ENCODE measurements around the gene ZBTB20. TPM values are rescaled to one million over a fixed set of nuclear protein-coding genes. Genes with fewer than 3 reads are reported as not detected.

The ZBTB20 gene
- total and polyA plus RNA-seq, 2 donors (not counting 1 experiment from before 2014, with no cell fraction given), result 4.0 to 123 TPM

DNA sequence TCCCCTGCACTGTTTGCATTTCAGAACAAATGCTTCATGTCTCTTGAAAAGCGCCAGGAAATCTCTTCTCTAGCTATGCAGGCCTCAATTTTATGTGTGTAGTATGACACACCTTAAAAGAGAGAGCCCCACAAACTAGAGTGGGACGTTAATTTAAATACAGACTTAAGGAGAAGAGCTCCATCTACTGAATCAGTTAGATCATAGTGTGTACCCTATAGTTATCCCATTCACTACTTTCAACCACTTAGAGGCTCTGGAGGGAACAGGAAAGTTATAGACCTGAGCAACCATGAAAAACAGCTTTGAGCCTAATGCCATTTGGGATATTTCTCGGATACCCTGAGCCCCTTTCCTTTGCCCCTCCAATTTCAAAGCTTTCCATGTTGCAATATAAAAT is 699.5 kb downstream of the ZBTB20 start:
- ChIA-PET POLR2A (no interaction called here), CTCF (interaction anchor here (0.9 to 17.8 kb wide), 16 partner anchors 10 to 296 kb away, joined by 3 to 203 read pairs (median 6); no protein-coding TSS in a partner anchor)
- no peaks in the 10 kb centered on the region for H3K36me3 ChIP-seq (replicated peaks in 1 of 2; ENCODE audit: control extremely low read depth in 1 of 2, control insufficient read depth in 1 of 2, extremely low read depth in 1 of 2, insufficient read depth in 2 of 2, low read length in 1 of 2)
- H2AFZ ChIP-seq (ENCODE audit: insufficient read depth, low read depth, low read length, poor library complexity, severe bottlenecking), result no peak overlapping the region
- peaks cover 54% of the 10 kb centered on the region for H3K79me2 ChIP-seq (ENCODE audit: control insufficient read depth, insufficient read depth, low read length)
- H3K4me2 ChIP-seq (replicated peaks; ENCODE audit: low read depth, low read length, poor library complexity, severe bottlenecking), result peak overlapping the region; percentile 15
- H3K27ac Mint-ChIP-seq, result peak overlapping the region; percentile 64
- no CpG with 5 or more reads among the region's 3 CpGs for WGBS (ENCODE audit: insufficient coverage)
- DNase-seq (peak; percentile 27), ATAC-seq (ENCODE audit: low read depth) (peak; percentile 10)
- H3K9ac ChIP-seq (ENCODE audit: low read length), result no peak overlapping the region
- TF ChIP-seq, protein P1, sequence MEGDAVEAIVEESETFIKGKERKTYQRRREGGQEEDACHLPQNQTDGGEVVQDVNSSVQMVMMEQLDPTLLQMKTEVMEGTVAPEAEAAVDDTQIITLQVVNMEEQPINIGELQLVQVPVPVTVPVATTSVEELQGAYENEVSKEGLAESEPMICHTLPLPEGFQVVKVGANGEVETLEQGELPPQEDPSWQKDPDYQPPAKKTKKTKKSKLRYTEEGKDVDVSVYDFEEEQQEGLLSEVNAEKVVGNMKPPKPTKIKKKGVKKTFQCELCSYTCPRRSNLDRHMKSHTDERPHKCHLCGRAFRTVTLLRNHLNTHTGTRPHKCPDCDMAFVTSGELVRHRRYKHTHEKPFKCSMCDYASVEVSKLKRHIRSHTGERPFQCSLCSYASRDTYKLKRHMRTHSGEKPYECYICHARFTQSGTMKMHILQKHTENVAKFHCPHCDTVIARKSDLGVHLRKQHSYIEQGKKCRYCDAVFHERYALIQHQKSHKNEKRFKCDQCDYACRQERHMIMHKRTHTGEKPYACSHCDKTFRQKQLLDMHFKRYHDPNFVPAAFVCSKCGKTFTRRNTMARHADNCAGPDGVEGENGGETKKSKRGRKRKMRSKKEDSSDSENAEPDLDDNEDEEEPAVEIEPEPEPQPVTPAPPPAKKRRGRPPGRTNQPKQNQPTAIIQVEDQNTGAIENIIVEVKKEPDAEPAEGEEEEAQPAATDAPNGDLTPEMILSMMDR (IDR thresholded peaks at IDR 0.05), result peak; percentile 23
- no peak for TF ChIP-seq EZH2 (IDR thresholded peaks at IDR 0.05; ENCODE audit: borderline replicate concordance, insufficient read depth, low read depth, low read length, poor library complexity, severe bottlenecking)
- peak overlapping the region; percentile 61 for H3K4me3 Mint-ChIP-seq
- H3K9me3 ChIP-seq (ENCODE audit: control extremely low read depth in 1 of 3, control insufficient read depth in 2 of 3, insufficient read depth in 1 of 3, low read length in 2 of 3), result no peaks in the 10 kb centered on the region
- H3K4me1 ChIP-seq (ENCODE audit: control insufficient read depth in 2 of 2, insufficient read depth in 2 of 2, low read length in 2 of 2), result peaks cover 17 to 19% of the 10 kb centered on the region in 2 donors
- peaks cover 4% of the 10 kb centered on the region for H4K20me1 ChIP-seq (ENCODE audit: control insufficient read depth, insufficient read depth, low read length, poor library complexity, severe bottlenecking)
- peaks cover 63% of the 10 kb centered on the region for H3K4me1 Mint-ChIP-seq
- no peaks in the 10 kb centered on the region for H3K27me3 Mint-ChIP-seq
- no peak overlapping the region for H3K27ac ChIP-seq (ENCODE audit: low read length in 2 of 2)
- no peaks in the 10 kb centered on the region for H3K27me3 ChIP-seq (replicated peaks in 1 of 4; ENCODE audit: control extremely low read depth in 1 of 4, control insufficient read depth in 3 of 4, insufficient read depth in 4 of 4, low read length in 3 of 4)
- no peaks in the 10 kb centered on the region for H3K9me3 Mint-ChIP-seq (ENCODE audit: insufficient read depth)
- intact Hi-C loops (cut with micrococcal nuclease), result no loop called here
- H3K4me3 ChIP-seq (ENCODE audit: control extremely low read depth in 1 of 5, extremely low read depth in 1 of 5, insufficient read depth in 1 of 5, low read depth in 2 of 5, low read length in 4 of 5), result no peak overlapping the region

DNA sequence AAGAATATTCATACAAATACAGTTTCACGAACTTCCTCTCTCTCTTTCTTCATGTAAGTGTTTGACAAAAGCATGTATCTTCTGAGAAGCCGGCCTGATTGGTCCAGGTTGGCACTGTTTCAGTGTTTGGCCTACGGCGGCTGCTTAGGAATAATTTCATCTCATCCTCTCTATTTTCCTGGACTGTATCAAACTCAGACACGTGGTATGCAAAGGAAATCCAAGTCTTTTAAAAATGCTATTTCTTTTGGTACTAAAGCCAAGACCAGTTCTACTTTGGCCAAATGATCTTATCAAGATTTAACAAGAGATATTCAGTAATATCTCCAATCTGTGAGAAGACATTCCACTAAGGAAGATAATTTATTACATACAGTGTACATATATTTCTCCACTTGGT is 700.5 kb downstream of the ZBTB20 start:
- H3K27me3 Mint-ChIP-seq, result no peaks in the 10 kb centered on the region
- ChIA-PET CTCF (interaction anchor here (1.2 to 17.8 kb wide), 9 partner anchors 15 to 156 kb away, joined by 3 to 203 read pairs (median 8); no protein-coding TSS in a partner anchor), POLR2A (no interaction called here)
- ATAC-seq (ENCODE audit: low read depth), result no peak
- Histone ChIP-seq H3K9me3 (ENCODE audit: control extremely low read depth in 1 of 3, control insufficient read depth in 2 of 3, insufficient read depth in 1 of 3, low read length in 2 of 3) (no peaks in the 10 kb centered on the region), H4K20me1 (ENCODE audit: control insufficient read depth, insufficient read depth, low read length, poor library complexity, severe bottlenecking) (peaks cover 4% of the 10 kb centered on the region), H3K36me3 (replicated peaks in 1 of 2; ENCODE audit: control extremely low read depth in 1 of 2, control insufficient read depth in 1 of 2, extremely low read depth in 1 of 2, insufficient read depth in 2 of 2, low read length in 1 of 2) (no peaks in the 10 kb centered on the region), H3K9ac (ENCODE audit: low read length) (no peak overlapping the region), H3K4me2 (replicated peaks; ENCODE audit: low read depth, low read length, poor library complexity, severe bottlenecking) (no peak overlapping the region), H3K27me3 (replicated peaks in 1 of 4; ENCODE audit: control extremely low read depth in 1 of 4, control insufficient read depth in 3 of 4, insufficient read depth in 4 of 4, low read length in 3 of 4) (no peaks in the 10 kb centered on the region), H3K27ac (ENCODE audit: low read length in 2 of 2) (no peak overlapping the region), H2AFZ (ENCODE audit: insufficient read depth, low read depth, low read length, poor library complexity, severe bottlenecking) (no peak overlapping the region), H3K4me3 (ENCODE audit: control extremely low read depth in 1 of 5, extremely low read depth in 1 of 5, insufficient read depth in 1 of 5, low read depth in 2 of 5, low read length in 4 of 5) (no peak overlapping the region), H3K79me2 (ENCODE audit: control insufficient read depth, insufficient read depth, low read length) (peaks cover 57% of the 10 kb centered on the region), H3K4me1 (ENCODE audit: control insufficient read depth in 2 of 2, insufficient read depth in 2 of 2, low read length in 2 of 2) (peaks cover 8 to 12% of the 10 kb centered on the region in 2 donors)
- WGBS (ENCODE audit: insufficient coverage), result 100% methylated on average over 4 of the region's 5 CpGs
- H3K4me1 Mint-ChIP-seq, result peaks cover 63% of the 10 kb centered on the region
- TF ChIP-seq, protein P1 (IDR thresholded peaks at IDR 0.05), result no peak
- no peak for TF ChIP-seq EZH2 (IDR thresholded peaks at IDR 0.05; ENCODE audit: borderline replicate concordance, insufficient read depth, low read depth, low read length, poor library complexity, severe bottlenecking)
- no peaks in the 10 kb centered on the region for H3K9me3 Mint-ChIP-seq (ENCODE audit: insufficient read depth)
- no peak for DNase-seq
- peak overlapping the region; percentile 9 for H3K4me3 Mint-ChIP-seq
- H3K27ac Mint-ChIP-seq, result no peak overlapping the region
- intact Hi-C loops (cut with micrococcal nuclease), result no loop called here

All from B cell (primary cell).